Stimulated activated CD8-positive, alpha-beta memory T cell treated with anti-CD3 and anti-CD28 coated beads, Interleukin-2, amount 100 ng/mL, for 1 hour (primary cell): ENCODE measurements around the gene MARCO.
"Not testable (repeated sequence)": the region's sequence is repeated elsewhere in the genome, so short reads cannot be mapped to it uniquely, and the experiment has no call there.

ENCODE experiments used
- DNase-seq, 2 donors: peaks; one replicate each; pipeline ENCODE4 v3.0.0-alpha.2; 2020; ENCODE audit warnings: low read depth in 2 of 2

The MARCO gene

DNA sequence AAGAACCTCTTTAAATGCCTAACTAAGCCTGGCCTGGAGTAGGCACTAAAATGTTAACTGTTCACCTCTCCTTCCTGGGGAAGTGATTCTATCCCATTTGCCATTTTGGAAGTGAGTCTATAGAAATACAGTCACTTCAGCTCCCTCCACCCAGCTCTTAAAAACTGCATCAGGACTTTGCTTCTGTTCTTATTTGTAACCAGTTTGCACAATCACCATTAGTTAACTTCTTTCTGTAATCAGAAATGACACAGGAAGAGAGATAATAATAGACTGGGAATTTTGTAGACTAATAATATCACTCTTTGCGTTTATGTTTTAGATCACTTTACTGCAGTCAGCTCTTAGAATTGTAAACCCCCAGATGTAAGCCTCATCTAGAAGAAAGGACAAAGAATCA, 16.0 kb upstream of the MARCO start:
- no peak for DNase-seq

DNA sequence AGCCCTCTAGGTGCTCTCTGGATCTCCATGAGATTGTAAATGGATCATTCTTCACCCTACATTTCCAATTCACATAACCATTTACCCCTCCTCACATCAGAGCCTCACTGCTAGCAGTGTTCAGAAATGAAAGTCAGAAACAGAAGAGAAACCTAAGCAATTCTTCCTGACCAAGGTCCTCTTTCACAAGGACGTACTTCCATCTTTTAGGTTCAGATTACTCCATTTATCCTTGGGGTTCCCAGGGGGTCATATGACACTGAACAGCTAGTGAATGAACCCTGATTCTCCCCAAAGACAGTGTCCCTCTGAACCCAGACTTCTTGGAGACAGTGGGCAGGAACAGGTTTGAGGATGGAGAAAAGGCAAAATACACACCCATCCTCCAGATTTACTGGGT, 12.9 kb upstream of the MARCO start:
- no peak for DNase-seq

DNA sequence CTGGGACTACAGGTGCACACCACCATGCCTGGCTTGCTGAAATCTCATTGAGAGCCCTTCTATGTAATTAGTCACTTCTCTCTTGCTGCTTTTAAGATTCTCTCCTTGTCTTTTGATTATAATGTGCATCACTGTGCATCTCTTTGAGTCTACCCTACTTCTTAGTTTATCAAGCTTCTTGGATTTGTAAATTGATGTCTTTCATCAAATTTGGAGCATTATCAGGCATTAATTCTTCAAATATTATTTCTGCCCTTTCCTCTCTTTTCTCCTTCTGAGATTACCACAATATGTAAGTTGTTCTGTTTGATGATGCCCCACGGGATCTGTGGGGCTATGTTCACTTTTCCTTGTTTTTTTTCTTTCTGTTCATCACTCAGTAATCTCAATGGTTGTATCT, 9.0 kb upstream of the MARCO start:
- DNase-seq, result no peak

DNA sequence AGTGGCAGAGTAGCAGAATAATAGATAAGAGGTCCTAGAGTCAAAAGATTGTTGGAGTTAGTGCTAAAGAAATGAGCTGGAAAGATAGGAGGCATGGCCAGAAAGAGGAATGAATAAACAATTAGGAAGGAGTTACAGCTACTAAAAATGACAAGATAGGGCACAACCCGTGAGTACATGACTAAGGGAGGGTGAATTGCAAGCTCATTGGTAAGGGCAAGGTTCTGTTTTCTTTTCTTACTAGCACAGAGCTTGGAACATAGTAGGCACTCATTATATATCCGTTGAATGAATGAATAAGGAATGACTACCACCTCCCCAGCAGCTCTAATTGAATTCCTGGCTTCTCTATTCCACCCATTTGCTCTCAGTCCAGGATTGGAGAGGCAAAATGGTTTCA, 5.7 kb upstream of the MARCO start:
- DNase-seq, result no peak

DNA sequence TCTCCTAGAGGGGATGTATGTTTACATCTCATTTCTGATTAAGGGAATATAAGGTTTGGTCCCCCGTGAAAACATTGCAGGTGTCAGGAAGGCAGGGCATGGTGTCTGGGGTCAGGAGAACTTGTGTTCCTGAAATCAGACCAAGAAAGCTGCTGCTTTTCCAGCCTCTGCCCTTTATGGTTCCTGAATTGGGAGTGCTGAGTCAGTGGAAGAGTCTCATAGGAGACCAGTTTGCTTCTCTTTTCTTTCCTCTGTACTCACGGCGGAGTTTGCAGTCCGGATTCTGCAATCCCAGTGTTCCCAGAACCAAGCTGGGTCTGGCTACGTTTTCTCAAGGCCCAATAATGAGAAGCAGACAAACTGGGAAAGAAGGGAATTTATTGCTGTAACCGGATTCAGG, 5.1 kb upstream of the MARCO start:
- DNase-seq, result no peak

DNA sequence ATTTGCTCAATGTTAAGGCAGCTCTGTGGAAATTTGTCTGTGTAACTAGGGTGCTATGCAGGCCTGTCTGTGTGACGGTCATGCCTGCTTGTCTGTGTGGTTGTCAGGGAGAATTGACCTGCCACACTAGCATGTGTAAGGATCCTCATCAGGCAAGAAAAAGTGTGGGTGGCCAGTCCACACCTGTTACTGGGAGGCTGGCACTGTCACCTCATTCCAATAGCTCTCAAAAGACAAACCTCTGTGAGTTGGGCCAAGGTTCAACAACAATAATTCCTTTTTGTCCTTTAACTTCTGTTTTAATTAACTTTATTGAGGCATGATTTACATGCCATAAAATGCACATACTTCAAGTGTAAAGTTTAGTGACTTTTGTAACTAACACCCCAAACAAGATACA, 4.2 kb upstream of the MARCO start:
- DNase-seq, result no peak

DNA sequence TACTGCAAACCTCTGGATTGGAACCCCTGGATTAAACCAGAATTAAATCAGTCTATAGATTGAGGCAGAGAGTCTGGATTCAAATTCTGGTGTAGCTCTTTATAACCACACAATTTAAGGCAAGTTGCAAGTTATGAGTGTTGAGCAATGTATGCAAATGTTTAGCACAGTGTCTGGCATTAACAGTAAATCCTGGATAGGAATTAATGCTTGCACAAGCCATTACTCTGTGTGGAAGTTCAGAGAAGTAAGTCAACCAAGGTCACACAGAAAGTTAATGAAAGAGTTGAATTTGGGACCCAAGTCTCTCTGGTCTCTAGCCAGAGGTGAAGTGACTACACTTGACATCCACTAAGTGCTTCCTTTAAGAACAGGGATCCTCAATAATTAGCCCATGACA, 2.0 kb upstream of the MARCO start:
- DNase-seq, result no peak

DNA sequence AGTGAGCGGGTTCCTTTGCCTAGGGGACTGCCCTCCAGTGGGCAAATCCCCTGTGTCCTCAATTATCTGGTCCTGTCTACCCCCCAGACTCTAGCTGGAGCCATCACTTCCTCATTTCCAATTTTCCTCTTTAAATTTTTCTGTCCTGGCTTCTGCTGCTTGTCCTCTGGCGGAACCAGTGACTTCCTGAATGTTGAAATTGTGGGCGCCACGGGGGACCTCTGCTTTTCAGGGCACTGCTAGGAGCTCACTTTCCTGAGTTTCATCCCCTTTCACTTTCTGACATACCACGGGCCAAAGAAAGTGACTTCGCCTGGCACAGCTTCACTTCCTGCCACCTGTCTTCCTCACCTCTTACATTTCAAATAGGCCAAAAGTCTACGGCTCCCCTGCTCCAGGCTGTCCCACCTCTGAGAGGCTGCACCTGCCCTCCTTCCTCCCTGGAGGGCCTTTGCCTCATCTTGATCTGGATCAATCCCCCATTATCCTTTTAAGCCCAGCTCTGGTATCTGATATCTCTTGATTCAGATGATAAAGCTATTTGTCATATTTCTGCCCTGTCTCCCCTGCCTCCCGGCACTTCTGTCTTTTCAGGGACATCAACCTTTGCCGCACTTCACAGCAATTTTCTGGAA, 1.4 kb upstream of the MARCO start:
- DNase-seq, result no peak

DNA sequence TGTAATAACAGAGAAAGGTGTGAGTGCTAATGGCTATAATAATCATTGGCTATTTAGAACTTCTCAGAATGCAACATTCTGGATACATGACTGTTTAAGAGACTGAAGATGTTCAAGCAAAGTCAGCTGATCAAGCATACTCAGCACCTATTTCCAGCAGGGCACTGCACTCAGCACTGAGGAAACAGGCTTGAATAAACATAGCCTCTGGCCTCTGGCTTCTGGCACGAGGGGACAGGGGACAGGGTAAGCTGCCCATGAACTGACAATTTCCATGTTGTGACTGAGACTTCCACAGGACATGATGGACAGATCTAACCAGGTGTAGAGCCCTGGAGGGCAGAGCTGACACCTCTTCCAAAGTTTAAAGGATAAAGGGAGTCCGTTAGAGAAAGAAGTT, 1.3 kb downstream of the MARCO start:
- DNase-seq, result no peak

DNA sequence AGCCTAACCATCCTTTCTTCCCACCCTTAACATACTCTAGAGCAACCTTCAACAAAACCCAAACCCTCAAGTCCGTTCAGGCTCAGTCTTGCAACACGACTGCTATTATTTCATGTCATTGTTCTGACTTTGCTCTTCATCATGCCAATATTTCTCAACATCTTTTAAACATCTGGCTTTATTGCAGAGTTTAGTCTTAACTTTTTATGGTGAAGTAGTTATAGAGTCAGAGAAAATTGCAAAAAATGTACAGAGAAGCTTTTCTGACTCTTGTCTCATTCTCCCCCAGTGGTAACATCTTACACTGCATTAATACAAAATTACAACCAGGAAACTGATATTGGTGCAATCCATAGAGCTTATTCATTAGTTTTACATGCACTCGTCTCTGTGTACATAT, 3.9 kb downstream of the MARCO start:
- DNase-seq, result no peak

DNA sequence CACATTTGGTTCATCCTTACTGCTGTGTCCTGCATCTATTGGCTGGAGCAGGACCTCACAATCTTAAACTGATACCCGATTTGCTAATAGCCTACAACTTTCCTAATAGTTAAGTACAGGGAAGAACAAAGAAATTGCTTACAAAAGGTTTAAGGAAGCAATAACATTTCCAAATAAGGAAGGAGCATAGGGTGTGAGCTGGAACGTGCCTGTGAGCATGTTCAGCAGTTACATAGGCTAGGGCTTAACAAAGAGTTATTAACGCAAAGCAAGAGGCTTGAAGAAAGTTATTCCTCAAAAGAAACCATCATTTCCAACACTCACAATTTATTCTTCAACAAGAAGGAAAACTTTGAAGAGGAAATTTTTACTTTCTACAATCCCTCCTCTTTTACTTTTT, 6.3 kb downstream of the MARCO start:
- not testable (repeated sequence) for DNase-seq

DNA sequence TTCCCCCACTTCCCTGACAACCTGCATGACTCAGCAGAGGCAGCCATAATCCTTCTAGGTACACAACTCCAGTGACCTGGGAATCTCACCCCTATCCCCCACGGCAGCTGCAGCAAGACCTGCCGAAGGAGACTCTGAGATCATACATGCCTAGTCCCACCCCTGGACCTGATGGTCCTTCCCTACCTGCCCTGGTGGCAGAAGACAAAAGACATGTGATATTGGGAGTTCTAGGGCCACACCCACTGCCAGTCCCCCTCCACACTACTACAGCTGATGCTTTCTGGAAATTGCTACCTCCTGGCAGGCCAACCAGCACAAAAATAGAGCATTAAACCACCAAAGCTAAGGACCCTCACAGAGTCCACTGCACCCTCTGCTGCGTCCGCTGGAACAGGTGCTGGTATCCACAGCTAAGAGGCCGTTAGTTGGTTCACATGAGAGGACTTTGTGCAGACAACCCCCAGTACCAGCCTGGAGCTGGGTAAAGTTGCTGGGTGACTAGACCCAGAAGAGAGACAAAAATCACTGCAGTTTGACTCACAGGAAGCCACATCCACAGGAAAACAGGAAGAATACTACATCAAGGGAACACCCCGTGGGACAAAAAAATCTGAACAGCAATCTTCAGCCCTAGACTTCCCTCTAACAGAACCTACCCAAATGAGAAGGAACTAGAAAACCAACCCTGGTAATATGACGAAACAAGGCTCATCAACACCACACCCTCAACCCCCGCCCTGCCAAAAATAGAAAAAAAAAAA, 12.5 kb downstream of the MARCO start:
- DNase-seq, result no peak

DNA sequence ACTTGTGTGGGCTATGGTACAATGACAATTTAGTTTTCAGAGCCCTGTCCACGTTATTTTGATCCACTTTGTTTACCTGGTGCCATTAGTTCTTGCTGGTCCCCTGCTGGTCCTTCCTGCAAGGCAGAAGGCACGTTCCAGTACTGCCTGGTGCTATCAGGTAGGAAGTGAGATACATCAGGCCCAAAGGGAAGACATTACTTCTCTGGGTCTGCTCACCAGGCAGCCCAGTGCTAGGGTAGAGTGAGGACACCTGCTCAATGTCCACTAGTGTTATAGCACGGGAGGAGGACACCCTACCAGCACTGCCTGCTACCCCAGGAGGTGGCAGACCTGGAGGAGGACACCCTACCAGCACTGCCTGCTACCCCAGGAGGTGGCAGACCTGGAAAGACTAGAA, 23.7 kb downstream of the MARCO start:
- DNase-seq, result no peak

DNA sequence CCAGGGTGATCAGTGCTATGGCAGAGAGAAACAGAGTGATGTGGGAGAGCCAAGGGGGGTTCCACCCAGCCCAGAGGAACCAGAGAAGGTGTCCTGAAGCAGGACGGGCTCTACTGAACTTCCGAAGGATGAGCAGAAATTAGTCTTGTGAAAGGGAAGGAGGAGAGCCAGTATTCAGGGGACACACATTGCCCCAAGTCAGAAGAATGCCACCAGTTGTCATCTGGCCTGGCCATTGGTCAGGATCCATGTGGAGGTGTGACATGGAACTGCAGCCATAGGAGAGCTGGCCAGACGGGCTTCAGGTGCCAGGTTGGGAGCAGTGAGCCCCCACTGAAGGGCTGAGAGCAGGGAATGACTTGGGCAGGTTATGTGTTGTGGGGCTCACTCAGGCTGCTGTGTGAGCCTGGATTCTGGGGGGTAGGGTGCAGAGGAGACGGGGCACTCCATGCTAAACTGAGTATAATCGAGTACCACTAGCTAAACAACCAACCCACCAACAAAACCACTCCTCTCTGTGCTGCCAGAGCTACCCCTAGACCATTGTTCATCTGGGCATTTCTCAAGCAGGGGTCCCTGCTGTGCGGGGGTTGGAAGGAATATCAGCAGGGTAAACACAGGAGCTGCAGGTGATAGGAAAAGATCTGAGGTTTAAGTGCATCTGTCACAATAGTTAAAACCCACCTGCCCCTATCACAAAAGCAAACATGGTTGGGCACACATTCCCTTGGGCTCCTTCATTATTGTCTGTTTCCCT, 25.3 kb downstream of the MARCO start:
- DNase-seq, result no peak

DNA sequence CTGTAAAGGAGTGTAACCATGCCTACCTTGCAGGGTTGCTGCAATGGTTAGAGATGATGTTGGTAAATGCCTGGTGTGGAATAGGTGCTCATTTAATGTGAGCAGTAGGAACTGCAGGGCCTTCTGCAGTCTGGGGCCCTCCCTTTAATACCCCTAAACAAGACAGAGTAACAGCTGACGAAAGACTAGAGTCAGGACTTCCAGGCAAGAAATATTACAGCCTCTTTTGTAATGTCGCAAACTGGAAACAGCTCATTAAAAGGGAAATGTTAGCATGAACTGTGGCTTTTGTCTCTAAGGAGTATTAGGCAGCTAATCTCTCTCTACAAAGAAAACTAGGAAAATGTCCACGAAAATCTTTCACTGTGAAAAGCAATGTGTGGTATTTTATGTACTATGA, 26.0 kb downstream of the MARCO start:
- no peak for DNase-seq

DNA sequence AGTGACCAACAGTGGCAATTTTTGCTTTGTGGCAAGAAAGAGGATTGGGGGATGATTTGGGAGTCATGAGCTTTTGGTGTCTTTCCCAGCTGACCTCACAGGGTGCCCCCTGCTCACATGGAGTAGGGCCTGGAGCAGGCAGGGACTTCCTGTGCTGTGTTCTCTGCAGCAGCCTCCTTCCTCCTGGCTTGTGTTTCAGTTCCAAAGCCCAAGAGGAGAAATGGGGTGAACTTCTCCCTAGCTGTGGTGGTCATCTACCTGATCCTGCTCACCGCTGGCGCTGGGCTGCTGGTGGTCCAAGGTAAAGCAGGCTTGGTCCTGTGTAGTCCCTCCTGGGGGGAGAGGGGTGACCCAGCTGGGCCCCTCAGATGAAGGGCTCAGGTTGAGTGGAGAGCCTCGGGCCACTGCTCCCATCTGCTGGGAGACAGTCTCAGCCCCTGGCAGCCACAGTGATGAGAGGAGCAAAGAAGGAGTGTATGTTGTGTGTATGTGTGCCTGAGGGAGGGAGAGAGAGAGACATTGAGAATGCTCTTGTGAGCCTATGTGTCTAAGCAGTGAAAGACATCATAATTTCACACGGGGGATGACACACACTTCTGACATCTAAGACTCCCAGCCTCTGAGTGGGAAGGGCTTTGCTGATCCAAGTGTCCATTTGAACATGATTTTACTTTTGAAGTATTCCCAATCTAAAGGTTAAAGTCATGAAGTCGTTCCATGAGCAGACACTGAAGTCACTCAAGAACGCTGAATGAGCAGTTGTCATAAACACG, 27.2 kb downstream of the MARCO start:
- DNase-seq, result no peak

DNA sequence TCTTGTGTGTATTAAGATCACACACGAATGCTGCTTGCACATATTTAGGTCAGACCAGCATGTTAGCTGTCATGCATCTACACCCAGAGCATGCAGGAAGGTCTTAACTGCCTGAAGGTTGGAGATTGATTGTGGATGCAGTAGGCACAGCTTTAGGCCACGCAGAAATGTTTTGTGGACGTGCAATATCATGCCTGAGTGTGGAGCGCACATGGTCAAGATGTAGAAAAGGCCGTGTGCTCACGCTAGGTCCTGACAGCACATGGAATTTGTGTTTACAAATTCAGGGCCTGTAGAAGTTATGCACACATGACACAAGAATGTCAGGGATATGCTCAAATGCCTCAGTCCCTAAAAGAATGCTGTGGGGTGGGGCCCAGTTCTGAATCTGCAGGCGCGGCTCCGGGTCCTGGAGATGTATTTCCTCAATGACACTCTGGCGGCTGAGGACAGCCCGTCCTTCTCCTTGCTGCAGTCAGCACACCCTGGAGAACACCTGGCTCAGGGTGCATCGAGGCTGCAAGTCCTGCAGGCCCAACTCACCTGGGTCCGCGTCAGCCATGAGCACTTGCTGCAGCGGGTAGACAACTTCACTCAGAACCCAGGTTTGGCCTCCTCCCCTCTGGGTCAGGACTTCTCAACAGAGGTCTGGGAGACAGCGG, 27.9 kb downstream of the MARCO start:
- DNase-seq, result no peak

DNA sequence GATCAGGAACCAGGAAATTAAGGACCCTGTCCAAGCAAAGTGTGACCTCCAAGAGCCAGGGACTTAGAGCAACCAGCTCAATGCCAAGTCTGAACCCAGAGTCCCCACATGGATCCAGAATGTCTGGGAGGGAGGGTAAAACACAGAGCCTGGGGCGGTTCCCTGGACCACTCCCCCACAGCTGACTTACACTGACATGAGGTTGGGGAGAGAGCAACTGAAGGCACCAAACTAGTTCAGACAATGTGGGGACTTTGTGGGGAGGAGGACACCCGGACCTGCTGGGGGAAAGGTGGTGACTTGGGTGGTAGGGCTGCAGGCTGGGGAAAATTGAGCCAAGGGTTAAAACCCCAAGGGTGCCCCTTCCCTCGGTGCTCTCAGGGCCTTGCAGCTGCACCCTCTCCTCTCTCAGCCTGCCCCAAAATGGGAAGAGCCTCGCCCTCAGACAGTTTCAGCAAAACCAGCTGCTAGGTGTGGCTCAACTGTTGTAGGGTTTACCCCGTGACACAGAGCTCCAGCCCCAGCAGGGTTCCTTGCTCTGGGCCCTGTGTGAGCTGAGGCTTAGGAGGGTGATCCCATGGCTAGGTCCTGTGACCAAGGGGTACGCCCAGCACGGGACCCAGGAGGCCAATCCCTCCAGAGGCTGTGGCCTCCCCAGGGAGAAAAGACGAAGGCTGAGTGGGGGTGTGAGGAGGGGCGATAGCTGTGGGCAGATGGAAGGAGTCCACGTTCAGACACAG, 28.6 kb downstream of the MARCO start:
- DNase-seq, result no peak

DNA sequence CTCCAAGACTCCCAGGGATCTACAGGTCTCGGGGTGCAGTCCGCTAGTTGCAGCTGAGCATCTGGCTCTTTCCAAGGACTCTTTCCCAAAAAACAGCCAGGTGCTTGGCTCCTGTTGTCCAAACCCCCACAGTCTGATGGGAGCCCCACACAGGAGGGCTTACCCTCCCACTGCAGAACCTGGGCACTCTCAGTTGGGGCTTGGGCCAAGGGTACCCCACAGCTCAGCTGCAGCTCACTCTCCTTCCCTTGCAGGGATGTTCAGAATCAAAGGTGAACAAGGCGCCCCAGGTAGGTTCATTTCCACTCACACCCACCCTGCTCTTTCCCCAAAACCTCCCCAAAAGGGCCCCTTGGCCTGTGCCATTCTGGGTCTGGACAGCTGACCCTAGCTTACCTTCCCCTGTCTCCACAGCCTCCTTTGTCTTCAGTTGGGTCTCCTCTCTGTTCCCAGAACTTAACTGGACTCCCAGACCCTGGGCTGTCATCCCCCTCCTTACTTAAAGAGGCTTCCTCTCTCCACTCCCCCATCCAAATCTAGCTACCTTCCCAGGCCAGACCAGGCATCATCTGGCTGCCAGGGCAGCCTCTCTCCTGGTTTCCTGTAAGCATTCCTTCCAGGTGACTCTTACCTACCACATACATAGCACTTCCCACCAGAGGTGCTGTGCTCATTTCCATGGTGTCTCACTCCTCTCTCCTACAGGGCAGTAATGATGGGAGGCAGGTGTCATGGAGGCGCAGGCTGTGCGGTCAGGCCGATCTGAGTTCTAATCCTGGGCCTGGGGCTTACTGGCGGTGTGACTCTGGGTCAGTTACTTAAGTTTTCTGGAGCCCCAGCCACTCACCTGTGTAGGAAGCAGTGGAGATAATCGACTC, 29.5 kb downstream of the MARCO start:
- DNase-seq, result no peak

DNA sequence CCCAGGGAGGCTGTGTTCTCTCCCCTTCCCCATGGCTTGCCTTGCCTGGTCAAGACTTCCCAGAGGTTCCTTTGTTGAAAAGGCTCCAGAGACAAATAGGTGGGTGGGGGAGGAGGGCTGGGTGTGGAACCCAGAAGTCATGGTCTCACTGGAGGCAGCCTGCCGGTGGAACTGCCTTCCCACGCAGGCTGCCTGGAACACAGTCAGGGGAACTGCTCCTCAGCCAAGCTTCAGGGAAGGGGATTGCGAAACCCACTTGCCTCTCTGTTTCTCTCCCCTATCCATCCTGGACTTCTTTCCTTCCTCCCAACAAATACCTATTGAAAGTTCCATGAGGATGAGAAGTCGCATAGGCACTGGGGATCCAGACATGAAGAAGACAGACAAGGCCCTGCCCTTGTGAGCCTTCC, 31.6 kb downstream of the MARCO start:
- DNase-seq, result no peak
